ENCODE data around the gene UNKL.

- no peak for TF ChIP-seq CTCF (IDR thresholded peaks at IDR 0.05; ENCODE audit: low read depth, low read length)
- TF ChIP-seq POLR2A (IDR thresholded peaks at IDR 0.05; ENCODE audit: extremely low read depth, insufficient read length) = no peak
Observed at GRCh38 chr16:1322407-1322806, 92.1 kb downstream of the UNKL start.

Data from NB4 (cell line).